K562 (cell line): ENCODE results near the gene CYP51A1. TPM values are rescaled to one million over a fixed set of nuclear protein-coding genes. Genes with fewer than 3 reads are reported as not detected.

ENCODE experiments used
- CBX8 ChIP-seq: fragments of 200-600 bp; sonication (generic); IDR thresholded peaks from 2 replicates; pipeline ENCODE4 v1.6.1; 2012; ENCODE audit warnings: borderline replicate concordance, mixed run types, low read depth, mild to moderate bottlenecking, moderate library complexity, mixed read lengths, low read length, control low read depth, inconsistent platforms; ENCODE audit not compliant: poor library complexity, severe bottlenecking; ENCODE audit errors: extremely low read depth
- CSDE1 ChIP-seq, 2 experiments: fragments of 450-650 bp; IDR thresholded peaks; 2 replicates each; pipeline ENCODE4 v1.6.1; 2016; ENCODE audit warnings: mild to moderate bottlenecking in 1 of 2
- ELK1 ChIP-seq: sonication (generic); formaldehyde crosslinking; IDR thresholded peaks from 2 replicates; pipeline ENCODE4 v1.8.1; 2022; ENCODE audit warnings: missing genetic modification reagents
- FOXJ2 ChIP-seq: fragments of 200-800 bp; sonication (Bioruptor generic); IDR thresholded peaks from 2 replicates; pipeline ENCODE4 v1.6.1; 2016; ENCODE audit warnings: missing genetic modification characterization, missing compliant biosample characterization
- HEY1 ChIP-seq: fragments of 250-450 bp; sonication (Bioruptor Pico); IDR thresholded peaks from 2 replicates; pipeline ENCODE4 v1.5.0; 2020; ENCODE audit warnings: mild to moderate bottlenecking, moderate library complexity, borderline replicate concordance
- HLTF ChIP-seq: fragments of 450-650 bp; IDR thresholded peaks from 2 replicates; pipeline ENCODE4 v1.6.1; 2016
- HMGXB4 ChIP-seq: sonication (generic); formaldehyde crosslinking; IDR thresholded peaks from 2 replicates; pipeline ENCODE4 v1.8.1; 2023; ENCODE audit warnings: mild to moderate bottlenecking, missing genetic modification reagents
- NCOA6 ChIP-seq: fragments of 450-650 bp; IDR thresholded peaks from 2 replicates; pipeline ENCODE4 v1.6.1; 2017; ENCODE audit warnings: mild to moderate bottlenecking
- NFRKB ChIP-seq: fragments of 450-650 bp; IDR thresholded peaks from 2 replicates; pipeline ENCODE4 v1.6.1; 2016; ENCODE audit warnings: low read depth
- PRDM10 ChIP-seq: fragments of 450-650 bp; IDR thresholded peaks from 2 replicates; pipeline ENCODE4 v1.6.1; 2018; ENCODE audit not compliant: partially characterized antibody
- RBM39 ChIP-seq: fragments of 200-400 bp; formaldehyde crosslinking; optimal IDR thresholded peaks from 2 replicates; pipeline ENCODE3; 2018; ENCODE audit warnings: low read depth, low read length
- SMC3 ChIP-seq: conservative IDR thresholded peaks from 2 replicates; pipeline ENCODE4 v1.6.1; 2011; ENCODE audit warnings: low read depth, low read length, improper control_type of control experiment; ENCODE audit not compliant: insufficient read depth
- ZFP36 ChIP-seq: fragments of 150-350 bp; IDR thresholded peaks from 2 replicates; pipeline ENCODE4 v1.6.1; 2018; ENCODE audit warnings: low read length, low read depth; ENCODE audit not compliant: partially characterized antibody
- ZNF184 ChIP-seq: sonication (generic); formaldehyde crosslinking; IDR thresholded peaks from 2 replicates; pipeline ENCODE4 v1.5.0; 2020; ENCODE audit warnings: missing genetic modification reagents
- ZNF277 ChIP-seq: fragments of 250-450 bp; sonication (Bioruptor Pico); IDR thresholded peaks from 2 replicates; pipeline ENCODE4 v1.8.0; 2022; ENCODE audit warnings: inconsistent platforms, mild to moderate bottlenecking, moderate library complexity, borderline replicate concordance
- ZNF280A ChIP-seq: fragments of 450-650 bp; IDR thresholded peaks from 2 replicates; pipeline ENCODE4 v1.6.1; 2018; ENCODE audit warnings: mild to moderate bottlenecking, low read depth; ENCODE audit not compliant: partially characterized antibody
- ZNF512 ChIP-seq: IDR thresholded peaks from 2 replicates; pipeline ENCODE4 v1.6.1; 2016; ENCODE audit warnings: missing genetic modification characterization, missing compliant biosample characterization
- polyA plus RNA-seq, 8 experiments: library from polyadenylated mRNA; depleted of rRNA in 4 of 8; stranded (reverse) in 5 of 8; unstranded in 3 of 8; fragments of >200 nt; fragmentation: Nextera tagmentation in 2 of 8; fragmentation: Illumina TruSeq in 1 of 8; extraction: Ambion mirVana in 2 of 8; extraction: Trizol in 1 of 8; gene quantifications; 2 replicates each; pipeline versions ENCODE4 v1.2.1 to v1.2.3, GENCODE V29; 2011 to 2014; ENCODE audit warnings: inconsistent platforms in 1 of 8, missing spikeins in 1 of 8
- total RNA-seq, 7 experiments: library from RNA; depleted of rRNA in 6 of 7; stranded (reverse); fragments of >200 nt in 6 of 7; fragmentation: Illumina TruSeq in 2 of 7; extraction: Trizol in 2 of 7; gene quantifications; 2 replicates each; pipeline versions ENCODE4 v1.2.1 to v1.2.3, GENCODE V29; 2011 to 2021; ENCODE audit warnings: low replicate concordance in 1 of 7

CYP51A1 gene
- total and polyA plus RNA-seq, 9 of the 15 experiments (the other 6 are each of a cell fraction or from before 2014, with no cell fraction given): 35.4 to 151 (median 80.3) TPM

- TF ChIP-seq ZNF280A (no peak), CBX8 (no peak), RBM39 (no peak), HEY1 (no peak), ZFP36 (no peak), ZNF277 (CRISPR knock-in tag) (no peak), ELK1 (no peak), PRDM10 (peak; percentile 42), NCOA6 (no peak), HMGXB4 (CRISPR knock-in tag) (peak; percentile 94; the same call in 1 of the 2 replicates), FOXJ2 (tag) (no peak), ZNF184 (CRISPR knock-in tag) (no peak), HLTF (no peak), CSDE1 (IDR thresholded peaks at IDR 0.05) (no peak), ZNF512 (tag) (no peak), SMC3 (no peak; the same call in 1 of the 2 replicates), NFRKB (no peak)
Observed at GRCh38 chr7:92133737-92134270, 473 bp downstream of the CYP51A1 start (continued).
